H1 (cell line): ENCODE results near the gene PIGS. TPM values are rescaled to one million over a fixed set of nuclear protein-coding genes. Genes with fewer than 3 reads are reported as not detected.

ENCODE experiments used
- BCL11A ChIP-seq, 2 experiments: IDR thresholded peaks; one replicate each; pipeline ENCODE4 v1.6.1; 2011; ENCODE audit warnings: low read depth in 2 of 2, low read length in 2 of 2, mild to moderate bottlenecking in 2 of 2
- CREB1 ChIP-seq: IDR thresholded peaks from 2 replicates; pipeline ENCODE4 v1.6.1; 2012; ENCODE audit warnings: inconsistent platforms
- MAX ChIP-seq: IDR thresholded peaks from 2 replicates; pipeline ENCODE4 v1.6.1; 2012; ENCODE audit warnings: inconsistent platforms
- polyA plus RNA-seq, 7 experiments: library from polyadenylated mRNA; depleted of rRNA in 3 of 7; stranded (reverse) in 5 of 7; unstranded in 2 of 7; fragments of >200 nt in 5 of 7; fragments of 200-250 nt in 2 of 7; gene quantifications; 1 replicate in 5 of 7; 2 replicates in 1 of 7; 4 replicates in 1 of 7; pipeline versions ENCODE4 v1.2.1 to v1.2.3, GENCODE V29; 2011 to 2013; ENCODE audit warnings: missing spikeins in 2 of 7, mixed read lengths in 2 of 7
- total RNA-seq: library from RNA; stranded (reverse); fragmentation: NEBNext Ultra II Directional; extraction: Animal tissue kit (Norgen Biotek cat#: 25700); gene quantifications from 2 replicates; pipeline ENCODE4 v1.2.1, GENCODE V29; 2021

Gene PIGS
- total and polyA plus RNA-seq, 2 of the 8 experiments (the other 6 are each of a cell fraction or from before 2014, with no cell fraction given): 44.3 to 50.6 TPM

GRCh38 chr17:28518132-28518531 lies 53.2 kb downstream of the PIGS start (continued):
- no peak for TF ChIP-seq BCL11A (IDR thresholded peaks at IDR 0.05; ENCODE audit: low read depth in 2 of 2, low read length in 2 of 2)
- TF ChIP-seq CREB1: no peak
- no peak for TF ChIP-seq MAX
